ENCODE results near the gene TXNDC12. TPM values are rescaled to one million over a fixed set of nuclear protein-coding genes. Genes with fewer than 3 reads are reported as not detected.

TXNDC12 gene
- total and polyA plus RNA-seq, 9 of the 15 experiments (the other 6 are each of a cell fraction or from before 2014, with no cell fraction given), result 17.0 to 60.8 (median 37.8) TPM

- no peak for TF ChIP-seq CUX1 (CRISPR knock-in tag; IDR thresholded peaks at IDR 0.05)
- TF ChIP-seq U2AF2 (optimal IDR thresholded peaks at IDR 0.05; ENCODE audit: low read depth, low read length), result no peak
- TF ChIP-seq HDAC8 (tag; IDR thresholded peaks at IDR 0.05), result no peak
- no peak for TF ChIP-seq CREB5 (CRISPR knock-in tag; IDR thresholded peaks at IDR 0.05)
- TF ChIP-seq ZNF311 (CRISPR knock-in tag; IDR thresholded peaks at IDR 0.05), result no peak
- TF ChIP-seq SMAD4 (CRISPR knock-in tag; conservative IDR thresholded peaks at IDR 0.05), result peak; percentile 76
- TF ChIP-seq, protein P1, sequence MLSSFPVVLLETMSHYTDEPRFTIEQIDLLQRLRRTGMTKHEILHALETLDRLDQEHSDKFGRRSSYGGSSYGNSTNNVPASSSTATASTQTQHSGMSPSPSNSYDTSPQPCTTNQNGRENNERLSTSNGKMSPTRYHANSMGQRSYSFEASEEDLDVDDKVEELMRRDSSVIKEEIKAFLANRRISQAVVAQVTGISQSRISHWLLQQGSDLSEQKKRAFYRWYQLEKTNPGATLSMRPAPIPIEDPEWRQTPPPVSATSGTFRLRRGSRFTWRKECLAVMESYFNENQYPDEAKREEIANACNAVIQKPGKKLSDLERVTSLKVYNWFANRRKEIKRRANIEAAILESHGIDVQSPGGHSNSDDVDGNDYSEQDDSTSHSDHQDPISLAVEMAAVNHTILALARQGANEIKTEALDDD (IDR thresholded peaks at IDR 0.05), result no peak
- TF ChIP-seq, protein P2, sequence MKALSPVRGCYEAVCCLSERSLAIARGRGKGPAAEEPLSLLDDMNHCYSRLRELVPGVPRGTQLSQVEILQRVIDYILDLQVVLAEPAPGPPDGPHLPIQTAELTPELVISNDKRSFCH (CRISPR knock-in tag; IDR thresholded peaks at IDR 0.05), result no peak
- TF ChIP-seq, protein P2 (tag; IDR thresholded peaks at IDR 0.05), result no peak
- no peak for TF ChIP-seq MED1 (CRISPR knock-in tag; IDR thresholded peaks at IDR 0.05; ENCODE audit: borderline replicate concordance)
- no peak for TF ChIP-seq CAMTA2 (CRISPR knock-in tag; conservative IDR thresholded peaks at IDR 0.05)
- TF ChIP-seq PCBP1 (IDR thresholded peaks at IDR 0.05; ENCODE audit: low read depth, low read length, poor library complexity, severe bottlenecking), result peak; percentile 70
- no peak for TF ChIP-seq ZNF24 (IDR thresholded peaks at IDR 0.05)
- TF ChIP-seq ZC3H4 (CRISPR knock-in tag; IDR thresholded peaks at IDR 0.05; ENCODE audit: borderline replicate concordance), result no peak
- TF ChIP-seq RFX7 (CRISPR knock-in tag; IDR thresholded peaks at IDR 0.05), result no peak
- TF ChIP-seq ZFP1 (CRISPR knock-in tag; IDR thresholded peaks at IDR 0.05), result no peak
- TF ChIP-seq C11orf30 (IDR thresholded peaks at IDR 0.05; ENCODE audit: low read depth), result no peak
- no peak for TF ChIP-seq IFI16 (CRISPR knock-in tag; IDR thresholded peaks at IDR 0.05)
- peak; percentile 35; the same call in 1 of the 2 replicates for TF ChIP-seq FOXJ2 (tag; IDR thresholded peaks at IDR 0.05)
- no peak for TF ChIP-seq NR4A1 (CRISPR knock-in tag; IDR thresholded peaks at IDR 0.05)
- TF ChIP-seq NR4A1 (tag; IDR thresholded peaks at IDR 0.05), result peak; percentile 53; the same call in 1 of the 2 replicates
- no peak for TF ChIP-seq PHTF2 (CRISPR knock-in tag; IDR thresholded peaks at IDR 0.05)
Measured at GRCh38 chr1:52056163-52056936, 1.4 kb upstream of the TXNDC12 start, which contains the start of gene BTF3L4 (continued).
